Stimulated activated CD8-positive, alpha-beta memory T cell treated with anti-CD3 and anti-CD28 coated beads, Interleukin-12 subunit alpha, Interleukin-12 subunit beta, amount 100 ng/mL, for 24 hours (primary cell): ENCODE results near the gene SHKBP1.

Experiments
- DNase-seq: peaks from one replicate; pipeline ENCODE4 v3.0.0-alpha.2; 2020; ENCODE audit errors: extremely low read depth

Gene SHKBP1

DNA sequence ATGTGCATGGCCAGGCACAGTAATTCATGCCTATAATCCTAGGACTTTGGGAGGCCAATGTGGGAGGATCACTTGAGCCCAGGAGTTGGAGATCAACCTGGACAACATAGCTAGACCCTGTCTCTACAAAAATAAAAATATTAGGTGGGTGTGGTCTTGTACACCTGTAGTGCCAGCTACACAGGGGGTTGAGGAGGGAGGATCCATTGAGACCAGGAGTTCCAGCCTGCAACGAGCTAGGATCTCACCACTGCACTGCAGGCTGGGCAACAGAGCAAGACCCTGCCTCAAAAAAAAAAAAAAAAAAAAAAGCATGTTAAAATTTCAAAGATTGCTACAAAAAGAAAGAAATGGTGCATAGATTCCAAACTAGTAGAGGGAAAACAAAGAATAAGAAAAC is 61.7 kb downstream of the SHKBP1 start:
- no peak for DNase-seq

DNA sequence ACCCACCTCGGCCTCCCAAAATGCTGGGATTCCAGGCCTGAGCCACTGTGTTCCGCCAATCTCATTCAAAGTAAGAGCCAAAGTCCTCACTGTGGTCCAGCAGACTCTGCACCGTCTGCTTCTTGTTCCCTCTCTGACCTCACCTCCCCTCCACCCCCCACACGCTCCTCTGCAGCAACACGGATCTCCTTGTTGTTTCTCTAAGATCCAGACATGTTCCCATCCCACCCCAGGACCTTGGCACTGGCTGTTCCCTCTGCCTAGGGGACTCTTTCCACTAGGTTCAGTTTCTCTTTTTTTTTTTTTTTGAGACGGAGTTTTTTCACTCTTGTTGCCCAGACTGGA is 62.9 kb downstream of the SHKBP1 start:
- DNase-seq = no peak

DNA sequence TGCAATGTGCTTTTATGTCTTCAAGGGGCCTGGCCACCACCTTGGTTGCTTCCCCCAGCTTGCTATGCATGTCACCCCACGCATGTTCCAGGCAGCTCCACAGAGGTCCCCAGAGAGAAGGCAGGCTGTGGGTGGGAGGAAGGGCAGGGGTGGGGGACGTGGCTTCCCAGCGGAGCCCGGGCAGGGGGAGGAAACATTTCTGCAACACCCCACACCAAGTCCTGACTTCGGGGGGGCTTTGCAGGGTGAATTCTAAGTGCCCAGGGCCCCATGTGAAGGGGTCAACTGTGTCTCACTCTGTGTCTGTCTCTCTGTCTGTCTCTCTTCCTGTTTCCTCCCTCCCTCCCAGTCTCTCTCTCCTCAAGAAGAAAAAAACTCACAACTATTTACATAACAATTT is 64.1 kb downstream of the SHKBP1 start:
- DNase-seq = no peak
